HG03460 (cell line): ENCODE data around the gene ERN1.

ENCODE experiments used
- ATAC-seq: cut with Tn5 transposase; IDR thresholded peaks from one replicate; pipeline ENCODE4 v1.9.1; 2021; ENCODE audit not compliant: unreplicated experiment

Gene ERN1

DNA sequence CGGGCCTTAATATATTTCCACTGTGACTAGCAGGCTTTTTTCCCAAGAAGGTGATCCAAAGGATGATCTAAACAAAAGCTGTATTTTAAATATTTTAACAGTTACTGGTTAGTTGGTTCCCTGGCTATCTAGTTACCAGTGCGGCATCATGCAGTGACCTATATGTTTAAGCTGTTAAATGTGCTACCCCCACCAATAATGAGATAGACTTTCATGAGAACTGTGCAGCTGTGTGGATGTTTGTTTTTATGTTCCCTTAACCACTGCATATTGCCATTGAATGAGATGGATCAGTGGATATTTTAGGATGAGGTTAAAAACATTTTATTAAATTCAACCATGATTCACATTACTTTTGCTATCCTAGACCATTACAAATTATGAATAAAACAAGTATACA lies 16.9 kb downstream of the ERN1 start:
- no peak for ATAC-seq

DNA sequence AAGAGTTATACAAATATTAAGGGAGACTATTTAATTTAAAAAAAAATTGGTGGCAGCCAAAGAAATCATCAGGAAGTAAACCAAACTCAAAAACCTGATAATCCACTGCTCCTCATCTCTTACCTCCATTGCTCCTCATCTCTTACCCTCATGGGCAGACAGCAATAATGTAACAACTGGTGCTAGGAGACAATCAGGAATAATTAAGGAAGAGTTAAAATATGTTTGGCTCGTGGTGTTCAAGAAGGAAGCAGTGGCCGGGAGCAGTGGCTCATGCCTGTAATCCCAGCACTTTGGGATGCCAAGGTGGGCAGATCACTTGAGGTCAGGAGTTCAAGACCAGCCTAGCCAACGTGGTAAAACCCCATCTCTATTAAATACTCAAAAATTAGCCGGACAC lies 18.1 kb downstream of the ERN1 start:
- ATAC-seq: no peak

DNA sequence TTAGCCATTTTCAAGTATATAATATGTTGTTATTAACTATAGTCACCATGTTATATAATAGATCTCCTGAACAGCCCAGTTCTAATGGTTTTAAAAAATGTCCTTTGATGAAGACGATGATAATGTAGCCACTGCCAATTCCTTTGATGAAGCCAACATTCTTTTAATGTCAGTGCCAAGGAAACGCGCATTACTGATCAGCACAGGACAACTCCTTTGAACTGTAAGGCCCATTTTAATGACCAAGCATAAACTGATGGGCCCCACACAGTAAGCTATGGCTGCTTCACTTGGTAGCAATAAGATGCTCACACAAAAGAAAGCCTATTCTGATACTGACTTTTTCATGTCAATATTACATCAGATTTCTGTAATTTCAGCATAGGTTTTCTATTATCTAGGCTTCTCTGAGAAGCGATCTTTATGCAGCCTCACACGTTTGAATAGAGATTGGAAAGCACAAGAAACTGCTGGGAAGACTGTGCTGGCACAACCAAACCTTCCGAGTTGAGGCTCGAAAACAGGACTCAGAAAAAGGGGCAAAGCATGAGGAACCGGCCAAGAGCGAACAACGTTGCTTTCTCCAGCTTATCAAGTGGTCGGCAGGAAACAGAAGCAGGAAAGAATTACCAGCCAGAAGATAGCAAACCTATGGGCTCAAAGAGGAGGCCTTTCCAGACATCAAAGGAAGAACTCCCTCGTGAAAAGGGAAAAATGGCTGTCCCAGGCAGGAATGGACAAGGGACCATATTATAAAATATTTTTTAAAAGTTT lies 19.4 kb downstream of the ERN1 start:
- no peak for ATAC-seq

DNA sequence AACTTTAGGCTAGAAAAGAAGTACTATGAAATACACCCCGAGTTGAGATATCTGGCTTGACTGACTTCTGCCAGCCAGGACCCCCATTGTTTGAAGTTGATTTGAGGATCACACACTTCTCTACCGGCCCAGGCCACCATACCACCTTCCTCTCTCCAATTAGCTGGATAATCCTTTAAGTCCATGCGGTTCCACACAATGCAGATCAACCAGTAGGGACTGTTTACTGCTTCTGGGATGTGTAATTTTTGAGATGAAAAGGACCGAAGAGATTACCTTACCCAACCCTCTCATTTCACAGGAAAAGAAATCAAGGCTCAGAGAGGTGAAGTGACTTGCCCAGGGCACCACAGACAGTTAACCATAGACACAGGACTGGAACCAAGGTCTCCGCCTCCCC lies 20.5 kb downstream of the ERN1 start:
- no peak for ATAC-seq

DNA sequence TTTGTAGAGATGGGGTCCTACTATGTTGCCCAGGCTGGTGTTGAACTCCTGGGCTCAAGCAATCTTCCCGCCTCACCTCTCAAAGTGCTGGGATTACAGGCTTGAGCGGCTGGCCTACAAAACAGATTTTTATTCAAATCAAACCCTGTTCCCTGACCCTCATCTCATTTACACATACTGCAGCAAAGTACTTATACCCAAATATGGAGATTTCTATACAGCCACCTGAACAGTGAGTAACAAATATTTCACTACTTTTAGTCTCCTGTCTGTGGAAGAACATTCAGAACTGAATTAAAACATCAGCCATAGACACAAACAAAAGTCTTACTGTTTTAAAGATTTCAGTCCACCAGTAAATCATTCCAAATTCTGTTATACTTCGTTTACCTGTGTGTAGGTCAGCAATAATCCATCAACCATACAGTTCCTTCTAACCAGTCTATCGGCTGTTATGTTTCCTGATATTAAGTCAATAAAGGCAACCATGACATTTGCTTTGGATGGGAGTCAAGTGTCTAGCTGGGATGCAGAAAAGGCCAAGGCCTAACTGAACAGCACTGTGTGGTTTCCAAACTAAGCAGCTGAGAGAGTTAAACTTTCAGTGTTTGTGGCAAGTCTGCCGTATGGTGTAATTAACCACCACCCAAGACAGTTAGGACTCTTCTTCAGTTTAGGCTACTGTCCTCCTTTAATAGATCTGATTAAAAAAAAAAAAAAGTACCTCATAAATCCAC lies 22.3 kb downstream of the ERN1 start:
- no peak for ATAC-seq

DNA sequence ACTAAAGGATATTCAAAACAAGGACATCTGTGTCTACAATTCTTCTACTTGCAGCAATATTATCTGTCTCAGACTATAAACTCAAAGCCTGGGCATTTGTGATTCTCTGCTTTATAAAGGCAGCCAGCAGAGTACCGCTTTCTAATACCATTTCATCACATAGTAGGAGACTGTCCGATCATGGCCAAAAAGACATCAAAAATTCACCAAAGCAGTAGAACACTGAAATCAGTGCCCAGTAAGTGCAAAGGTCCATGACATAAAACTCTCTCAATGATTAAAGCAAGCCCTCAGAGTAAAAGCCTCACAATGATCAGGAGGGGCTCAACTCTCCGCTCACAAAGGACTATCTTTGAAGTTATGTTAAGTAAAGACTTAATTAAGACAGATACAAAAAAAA lies 23.0 kb downstream of the ERN1 start:
- no peak for ATAC-seq

DNA sequence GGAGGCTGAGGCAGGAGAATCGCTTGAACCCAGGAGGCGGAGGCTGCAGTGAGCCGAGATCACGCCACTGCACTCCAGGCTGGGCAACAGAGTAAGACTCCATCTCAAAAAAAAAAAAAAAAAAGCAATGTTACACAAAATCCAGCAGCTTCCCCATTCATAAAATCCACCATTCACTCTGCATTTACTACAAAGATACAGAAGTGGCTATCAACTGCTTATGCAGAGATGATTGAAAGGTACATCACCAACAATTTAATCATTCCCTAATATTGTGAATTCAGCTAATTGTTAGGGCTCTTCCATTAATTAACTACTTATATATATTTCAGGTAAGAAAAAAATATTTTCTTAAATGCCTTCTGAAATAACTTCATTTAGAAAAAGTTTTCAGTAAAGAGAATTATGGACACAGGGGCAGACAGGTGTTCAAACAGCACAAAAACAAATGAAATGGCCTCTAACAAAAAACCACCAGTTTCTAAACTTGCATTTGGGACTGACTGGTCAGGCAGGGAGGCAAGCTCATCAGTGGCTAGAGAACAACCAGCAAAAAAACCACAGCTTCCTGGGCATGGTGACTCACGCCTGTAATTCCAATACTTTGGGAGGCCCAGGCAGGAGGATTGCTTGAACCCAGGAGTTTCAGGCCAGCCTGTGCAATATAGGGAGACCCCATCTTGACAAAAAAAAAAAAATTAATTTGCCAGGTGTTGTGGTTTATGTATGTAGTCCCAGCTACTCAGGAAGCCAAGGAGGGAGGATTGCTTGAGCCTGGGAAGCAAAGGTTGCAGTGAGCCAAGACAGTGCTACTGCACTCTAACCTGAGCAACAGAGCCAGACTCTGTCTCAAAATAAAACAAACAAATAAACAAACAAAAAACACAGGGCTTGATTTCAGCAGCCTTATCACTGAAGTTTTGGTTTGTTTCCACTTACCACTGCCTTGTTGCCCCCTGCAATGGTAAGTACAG lies 26.3 kb downstream of the ERN1 start:
- no peak for ATAC-seq

DNA sequence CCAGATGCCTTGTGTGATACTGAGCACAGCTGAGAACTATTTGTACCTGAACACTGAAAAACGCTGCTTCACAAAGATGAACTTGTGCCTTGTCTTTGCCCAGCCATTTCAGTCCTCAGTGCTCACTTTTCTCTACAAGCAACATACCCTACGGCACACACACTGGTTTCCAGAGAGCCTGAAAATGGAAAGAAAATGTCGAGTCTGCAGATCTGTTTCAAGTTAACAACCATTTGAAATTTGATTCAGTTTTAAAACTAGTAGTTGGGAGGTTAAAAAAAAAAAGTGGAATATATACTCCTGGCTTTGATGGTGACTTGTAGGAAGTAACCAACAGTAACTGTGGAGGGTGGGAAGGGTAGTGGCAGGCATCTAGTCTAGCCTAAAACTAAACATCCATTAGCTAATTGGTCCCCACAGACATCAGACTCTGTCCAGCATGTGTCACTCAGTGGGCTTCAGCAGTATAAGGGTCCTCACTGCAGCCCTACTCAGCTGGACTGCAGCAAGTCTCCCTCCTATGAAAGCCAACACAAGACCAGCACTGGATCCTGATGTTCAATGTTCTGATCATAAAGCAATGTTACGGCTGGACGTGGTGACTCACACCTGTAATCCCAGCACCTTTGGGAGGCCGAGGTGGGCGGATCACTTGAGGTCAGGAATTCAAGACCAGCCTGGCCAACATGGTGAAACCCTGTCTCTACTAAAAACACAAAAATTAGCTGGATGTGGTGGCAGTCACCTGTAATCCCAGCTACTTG lies 27.1 kb downstream of the ERN1 start:
- no peak for ATAC-seq

DNA sequence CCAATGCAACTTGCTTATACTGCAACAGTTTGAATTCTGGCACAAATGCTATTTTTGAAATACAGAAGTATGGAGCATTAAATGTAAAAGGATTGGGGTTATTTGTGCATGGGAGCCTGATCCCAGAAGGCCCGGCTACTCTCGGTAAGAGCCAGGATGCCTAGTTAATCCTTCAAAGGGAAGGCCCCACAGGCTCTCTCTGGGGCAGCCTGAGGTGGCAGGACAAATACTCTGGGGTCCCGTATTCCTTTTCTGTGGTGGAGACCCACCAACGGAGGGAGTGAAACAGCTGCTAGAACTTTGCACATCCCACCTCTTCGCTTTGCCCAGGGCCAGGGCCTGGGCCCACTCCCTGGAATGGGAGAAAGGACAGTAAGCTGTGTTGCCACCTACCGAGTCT lies 30.4 kb downstream of the ERN1 start:
- no peak for ATAC-seq

DNA sequence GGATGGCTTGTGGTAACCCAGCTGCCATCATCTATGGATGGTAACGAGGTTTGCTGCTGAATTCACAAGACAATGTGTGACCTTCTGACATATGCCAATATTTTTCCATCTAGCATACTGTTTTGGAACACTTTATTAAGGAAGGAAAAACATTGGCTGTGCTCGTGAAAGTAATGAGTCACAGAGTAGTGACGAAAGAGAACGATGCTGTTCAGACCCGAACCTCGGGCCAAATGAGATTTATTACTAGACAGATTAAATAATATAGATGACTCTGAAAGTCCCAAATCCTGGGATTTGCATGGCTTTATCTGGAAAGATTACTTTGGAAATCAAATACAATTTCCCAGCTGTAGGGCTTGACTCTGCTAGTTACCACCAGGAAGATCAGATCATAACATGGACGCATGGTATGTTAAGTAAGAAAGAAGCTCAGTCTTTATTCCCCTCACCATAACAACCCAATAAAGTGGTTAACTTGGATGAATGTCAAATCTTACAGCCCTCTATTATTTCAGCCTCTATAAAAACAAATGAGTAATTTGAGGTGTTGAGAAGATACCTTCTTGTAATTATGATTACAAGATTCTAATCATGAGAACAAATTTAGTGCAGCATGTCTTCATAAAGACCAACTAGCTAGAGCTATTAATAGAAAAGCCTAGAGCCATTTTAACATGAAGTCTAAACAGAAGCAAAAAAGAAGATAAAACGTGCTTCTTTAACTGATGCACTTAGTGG lies 32.6 kb downstream of the ERN1 start:
- ATAC-seq: no peak

DNA sequence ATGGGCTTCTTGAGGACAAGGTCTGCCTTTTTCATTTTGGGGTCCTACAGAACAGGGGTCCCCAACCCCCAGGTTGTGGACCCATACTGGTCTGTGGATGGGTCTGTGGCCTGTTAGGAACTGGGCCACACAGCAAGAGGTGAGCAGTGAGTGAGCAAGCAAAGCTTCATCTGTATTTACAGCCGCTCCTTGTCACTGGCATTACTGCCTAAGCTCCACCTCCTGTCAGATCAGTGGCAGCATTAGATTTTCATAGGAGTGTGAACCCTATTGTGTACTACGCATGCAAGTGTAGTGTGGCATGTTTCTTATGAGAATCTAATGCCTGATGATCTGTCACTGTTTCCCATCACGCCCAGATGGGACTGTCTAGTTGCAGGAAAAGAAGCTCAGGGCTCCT lies 33.9 kb downstream of the ERN1 start:
- ATAC-seq: no peak

DNA sequence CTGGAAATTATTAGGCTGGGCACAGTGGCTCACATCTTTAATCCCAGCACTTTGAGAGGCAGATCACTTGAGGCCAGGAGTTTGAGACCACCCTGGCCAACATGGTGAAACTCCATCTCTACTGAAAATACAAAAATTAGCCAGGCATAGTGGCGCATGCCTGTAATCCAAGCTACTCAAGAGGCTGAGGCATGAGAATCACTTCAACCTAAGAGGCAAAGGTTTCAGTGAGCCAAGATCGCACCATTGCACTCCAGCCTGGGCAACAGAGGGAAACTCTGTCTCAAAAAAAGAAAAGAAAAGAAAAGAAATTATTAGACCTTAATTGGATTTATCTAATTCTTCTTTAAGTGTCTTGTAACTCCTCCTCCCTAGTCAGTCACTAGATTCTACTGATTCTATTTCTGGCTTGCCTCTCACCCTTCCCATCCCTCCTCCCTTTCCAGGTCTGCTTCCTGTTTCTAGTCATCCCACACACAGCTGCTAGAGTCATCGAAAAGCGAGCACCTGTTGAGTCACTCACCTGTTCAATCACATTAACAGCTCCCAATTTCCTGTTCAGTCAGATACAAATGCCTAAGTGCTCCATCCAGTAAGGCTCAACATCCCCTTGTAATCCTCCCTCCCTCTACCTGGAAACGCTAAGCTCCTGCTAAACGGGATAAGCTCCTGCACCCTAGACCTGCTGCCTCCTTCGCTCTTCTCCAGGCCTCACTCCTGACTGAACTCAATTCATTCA lies 34.6 kb downstream of the ERN1 start:
- ATAC-seq: no peak

DNA sequence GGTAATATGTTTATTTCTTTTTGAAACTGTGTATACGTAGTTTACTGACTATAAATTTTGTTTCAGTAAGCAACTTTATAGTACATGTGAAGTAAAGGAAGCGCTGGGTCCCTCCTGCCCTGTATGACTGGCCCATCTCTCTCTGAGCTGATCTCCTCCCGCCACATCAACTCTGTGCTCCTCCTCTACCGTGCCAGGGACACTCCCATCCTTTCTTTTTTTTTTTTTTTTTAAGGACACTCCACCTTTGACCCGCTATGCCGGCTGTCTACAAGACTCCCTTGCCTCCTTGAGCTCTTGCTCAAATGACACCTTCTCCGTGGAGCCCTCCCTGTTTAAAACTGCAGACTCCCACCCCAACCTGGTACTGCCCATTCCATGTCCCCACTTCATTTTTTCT lies 35.5 kb downstream of the ERN1 start:
- no peak for ATAC-seq

DNA sequence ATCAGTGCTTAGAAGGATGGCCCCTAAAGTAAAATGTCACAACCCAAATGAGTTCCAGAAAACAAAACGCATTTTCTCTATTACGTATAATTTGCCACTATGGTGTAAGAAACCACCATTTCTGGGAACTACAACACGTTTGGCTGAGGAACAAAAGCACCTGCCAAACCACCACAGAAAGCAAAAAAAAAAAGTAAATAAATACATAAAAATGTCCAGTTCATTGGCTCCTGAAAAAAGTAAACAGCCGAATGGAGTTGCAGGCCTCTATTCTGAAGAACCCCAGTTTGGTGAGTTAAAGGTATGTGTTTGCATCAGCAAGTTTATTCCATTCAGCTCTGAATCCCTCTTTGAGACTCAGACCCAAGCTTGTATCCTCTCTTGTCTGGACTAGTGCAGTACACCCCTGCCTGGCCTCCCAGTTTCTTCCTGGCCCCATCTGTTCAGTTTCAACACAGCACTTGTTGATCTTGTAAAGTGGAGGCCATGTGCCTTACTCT lies 36.9 kb downstream of the ERN1 start:
- no peak for ATAC-seq

DNA sequence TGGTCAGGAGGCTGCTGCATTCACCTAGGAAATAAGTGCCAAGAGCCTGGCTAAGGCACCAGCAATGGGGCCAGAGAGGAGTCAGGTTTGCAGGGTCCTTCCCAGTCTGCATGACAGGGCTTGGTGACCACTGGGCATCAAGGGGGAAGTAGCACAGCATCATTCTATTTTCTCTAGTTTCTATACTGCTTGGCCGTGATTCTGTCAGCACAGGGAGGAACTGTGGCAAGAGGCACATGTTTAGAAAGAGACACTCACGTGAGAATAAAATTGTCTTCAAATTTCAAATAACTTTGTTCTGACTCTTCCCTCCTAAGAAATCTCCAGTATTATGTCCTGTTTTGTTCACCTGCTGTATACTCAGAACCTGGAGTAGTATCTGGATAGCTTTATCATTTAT lies 37.8 kb downstream of the ERN1 start:
- ATAC-seq: no peak

DNA sequence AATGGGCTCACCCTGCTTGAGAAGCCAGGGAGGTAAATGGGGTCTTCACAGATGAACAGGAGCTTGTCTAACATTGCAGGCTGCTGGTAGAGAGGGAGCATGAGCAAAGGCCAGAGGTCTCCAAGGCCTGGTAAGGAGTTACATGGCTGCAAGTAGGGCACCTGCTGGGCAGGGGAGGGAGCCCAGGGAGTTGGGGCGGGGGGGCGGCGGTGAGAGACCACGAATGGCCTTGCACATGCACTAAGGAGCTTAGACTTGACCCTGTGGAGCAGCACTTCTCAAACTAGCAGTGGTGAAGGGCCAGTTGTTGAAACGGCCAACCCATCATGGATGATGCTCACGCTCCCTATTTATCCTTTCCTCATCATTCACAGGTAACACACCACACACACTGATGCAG lies 38.4 kb downstream of the ERN1 start:
- ATAC-seq: no peak

DNA sequence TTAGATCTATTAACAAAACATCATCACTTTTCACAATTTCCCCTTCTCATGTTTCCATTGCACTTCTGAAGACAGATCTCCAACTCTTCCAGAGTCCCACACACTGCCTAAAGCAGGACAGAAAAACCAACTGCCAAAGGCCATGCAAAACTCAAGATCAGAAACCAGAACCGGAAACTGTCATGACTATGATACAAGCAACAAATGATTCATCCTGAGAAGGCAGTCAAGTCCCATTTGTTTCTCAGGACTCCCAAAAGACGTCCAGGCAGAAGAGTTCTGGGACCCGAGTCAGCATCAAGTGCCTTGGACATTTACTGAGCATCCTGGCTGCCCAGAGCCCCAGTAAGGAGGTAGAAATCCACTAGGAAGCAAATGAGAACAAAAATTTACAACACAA lies 38.8 kb downstream of the ERN1 start:
- ATAC-seq: peak; percentile 62

DNA sequence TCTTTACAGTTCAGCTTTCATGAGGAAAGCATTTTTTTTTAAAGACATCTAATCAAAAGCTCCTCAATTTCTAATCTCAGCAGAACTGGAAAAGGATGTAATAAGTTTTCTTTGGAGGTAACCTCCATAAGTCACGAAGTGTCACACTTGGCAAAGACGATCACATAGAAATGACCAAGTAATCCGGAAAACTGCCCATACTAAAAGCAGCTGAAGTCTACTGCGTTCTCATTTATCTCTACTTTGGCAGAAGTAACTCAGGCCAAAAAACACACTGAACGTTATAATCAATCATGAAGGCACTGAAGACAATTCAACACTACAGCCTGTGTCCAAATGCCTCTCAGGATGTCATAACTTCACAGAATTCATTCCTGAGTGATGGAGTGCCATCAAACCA lies 39.8 kb downstream of the ERN1 start:
- no peak for ATAC-seq
